ENCODE results near the gene MYL7.
A peak's percentile ranks its signal among the peaks of the same experiment; 100 is the strongest.
"Not testable (repeated sequence)": the region's sequence is repeated elsewhere in the genome, so short reads cannot be mapped to it uniquely, and the experiment has no call there.

MYL7 gene

DNA sequence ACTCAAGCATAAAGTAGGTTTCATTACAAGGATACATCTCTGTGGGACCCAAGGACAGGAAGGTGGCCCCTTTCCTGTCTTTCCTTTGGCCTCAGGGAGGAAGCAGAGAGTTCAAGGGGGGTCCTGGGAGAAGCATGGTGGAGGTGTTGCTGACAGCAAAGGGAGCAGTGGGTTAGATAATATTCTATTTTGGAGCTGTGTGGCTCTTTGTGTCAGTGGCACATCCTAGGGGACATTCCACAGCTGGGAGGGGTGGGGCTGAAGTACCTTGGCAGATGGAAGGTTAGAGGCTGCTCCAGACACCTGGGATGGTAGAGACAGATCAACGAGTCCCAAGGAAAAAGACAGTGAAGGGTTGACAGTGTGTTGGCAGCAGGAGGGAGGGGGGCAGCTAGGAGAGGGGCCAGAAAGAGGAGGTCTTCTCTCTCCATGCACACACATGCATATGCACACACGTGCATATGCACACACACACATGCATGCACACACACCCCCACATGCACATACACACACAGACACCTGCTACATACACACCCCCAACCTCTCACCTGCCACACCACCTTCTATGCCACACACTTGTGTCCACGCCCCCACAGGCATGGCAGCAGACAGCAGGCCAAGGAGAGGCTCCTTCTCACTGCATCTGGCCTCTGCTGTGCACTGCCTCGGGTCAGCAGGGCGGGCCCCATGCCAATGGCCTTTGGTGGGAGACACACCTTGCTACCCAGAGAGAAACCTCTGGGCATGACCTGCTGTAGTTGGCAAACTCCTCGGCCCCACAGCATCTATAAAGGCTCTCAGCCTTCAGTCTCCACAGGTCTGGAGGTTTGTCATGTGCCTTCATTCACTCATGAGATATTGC lies 12.2 kb downstream of the MYL7 start:
- no peak for DNase-seq

DNA sequence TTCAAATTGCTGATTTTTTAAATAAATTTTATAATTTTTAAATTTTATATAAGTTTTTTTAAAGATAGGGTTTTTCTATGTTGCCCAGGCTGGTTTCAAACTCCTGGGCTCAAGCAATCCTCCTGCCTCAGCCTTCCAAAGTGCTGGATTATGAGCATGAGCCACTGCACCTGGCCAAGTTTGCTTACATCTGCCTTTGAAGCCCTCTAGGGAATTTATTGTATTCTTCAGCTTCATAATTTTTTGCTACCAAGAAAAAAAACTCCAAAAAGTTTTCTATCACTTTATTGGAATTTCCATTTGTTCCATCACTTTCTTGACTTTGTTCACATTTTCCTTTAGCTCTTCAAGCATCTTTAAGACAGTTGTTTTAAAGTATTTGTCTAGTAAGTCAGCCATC lies 14.0 kb downstream of the MYL7 start:
- DNase-seq = no peak

DNA sequence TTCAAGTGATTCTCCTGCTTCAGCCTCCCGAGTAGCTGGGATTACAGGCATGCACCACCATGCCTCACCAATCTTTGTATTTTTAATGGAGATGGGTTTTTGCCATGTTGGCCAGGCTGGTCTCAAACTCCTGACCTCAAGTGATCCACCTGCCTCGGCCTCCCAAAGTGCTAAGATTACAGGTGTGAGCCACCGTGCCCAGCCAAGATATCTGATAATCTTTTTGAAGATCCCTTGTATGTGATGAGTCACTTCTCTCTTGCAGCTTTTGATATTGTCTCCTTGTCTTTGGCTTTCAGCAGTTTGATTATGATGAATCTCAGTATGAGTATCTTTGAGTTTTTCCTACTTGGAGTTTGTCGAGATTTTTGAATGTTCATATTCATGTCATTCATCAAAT lies 14.6 kb downstream of the MYL7 start:
- not testable (repeated sequence) for DNase-seq

DNA sequence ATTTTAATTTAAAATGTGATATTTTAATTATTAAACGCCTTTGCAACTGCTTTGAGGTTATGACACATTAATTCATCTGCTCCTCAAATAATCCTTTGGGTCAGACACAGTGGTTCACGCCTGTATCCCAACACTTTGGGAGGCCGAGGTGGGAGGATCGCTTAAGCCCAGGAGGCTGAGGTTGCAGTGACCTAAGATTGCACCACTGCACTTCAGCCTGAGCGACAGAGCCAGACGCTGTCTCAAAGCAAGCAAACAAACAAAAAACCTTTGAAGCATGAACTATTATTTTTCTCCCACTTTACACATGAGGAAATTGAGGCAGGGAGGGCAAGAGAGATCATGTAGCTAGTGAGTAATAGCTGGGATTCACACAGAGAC lies 16.3 kb downstream of the MYL7 start:
- DNase-seq = no peak

DNA sequence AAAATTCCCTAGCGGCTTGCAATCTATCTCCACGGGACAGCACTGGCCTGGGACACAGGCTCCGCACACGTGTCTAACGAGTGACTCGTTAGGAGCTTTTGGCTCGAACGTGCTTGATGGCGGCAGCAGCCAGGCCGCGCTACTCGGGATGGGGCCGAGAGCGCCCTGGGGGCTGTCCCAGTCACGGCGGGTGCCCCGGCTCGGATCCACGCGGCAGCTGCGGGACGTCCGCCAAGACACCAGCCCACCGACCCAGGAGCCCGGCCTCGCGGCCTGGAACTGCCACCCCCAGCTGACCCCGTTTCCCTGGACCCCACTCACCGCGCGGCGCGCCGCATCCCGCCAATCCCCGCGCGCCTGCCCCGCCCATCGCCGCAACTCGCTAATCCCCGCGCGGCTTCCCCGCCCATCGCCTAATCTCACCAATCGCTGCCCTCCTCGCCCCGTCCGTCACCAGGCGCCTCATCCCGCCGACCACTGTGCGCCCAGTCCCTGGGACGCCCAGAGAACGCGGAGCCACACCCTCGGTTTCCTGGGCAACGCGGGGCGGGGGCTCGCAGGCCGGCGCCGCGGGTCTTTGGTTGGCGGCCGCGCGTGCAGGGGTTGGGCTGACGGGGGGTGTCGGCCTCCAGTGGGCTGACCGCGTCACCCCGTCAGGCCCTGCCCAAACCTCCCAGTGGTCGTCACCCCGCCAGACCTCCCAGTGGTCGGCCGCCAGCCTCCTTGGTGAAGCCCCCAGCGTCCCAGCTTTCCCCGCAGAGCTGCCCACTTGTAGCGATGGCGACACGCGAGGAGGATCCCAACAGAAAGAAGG lies 17.7 kb downstream of the MYL7 start, which contains the start of gene POLD2:
POLD2 (minus strand) TSS at position 359 of the 814 bp plus-strand sequence. CDS start 1,495 bp downstream, outside the sequence.
- DNase-seq = peak; percentile 97

DNA sequence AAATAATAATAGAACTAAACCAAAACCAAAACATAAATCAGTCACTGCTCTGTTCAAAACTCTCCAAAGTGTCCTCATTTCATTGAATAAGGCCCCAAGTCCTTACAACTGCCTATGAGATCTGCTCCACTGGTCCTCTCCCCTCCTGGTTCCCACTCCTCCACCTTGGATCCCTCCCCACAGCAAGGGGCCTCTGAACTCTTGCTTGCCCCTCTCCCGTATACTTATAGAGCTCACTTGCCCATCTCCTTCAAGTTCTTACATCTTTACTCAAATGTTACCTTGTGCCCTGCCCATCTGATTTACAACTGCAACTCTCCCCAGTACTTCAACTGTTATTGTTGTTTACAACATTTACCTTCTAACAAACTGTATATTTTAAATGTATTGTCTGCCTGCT lies 18.6 kb downstream of the MYL7 start:
- DNase-seq = no peak

DNA sequence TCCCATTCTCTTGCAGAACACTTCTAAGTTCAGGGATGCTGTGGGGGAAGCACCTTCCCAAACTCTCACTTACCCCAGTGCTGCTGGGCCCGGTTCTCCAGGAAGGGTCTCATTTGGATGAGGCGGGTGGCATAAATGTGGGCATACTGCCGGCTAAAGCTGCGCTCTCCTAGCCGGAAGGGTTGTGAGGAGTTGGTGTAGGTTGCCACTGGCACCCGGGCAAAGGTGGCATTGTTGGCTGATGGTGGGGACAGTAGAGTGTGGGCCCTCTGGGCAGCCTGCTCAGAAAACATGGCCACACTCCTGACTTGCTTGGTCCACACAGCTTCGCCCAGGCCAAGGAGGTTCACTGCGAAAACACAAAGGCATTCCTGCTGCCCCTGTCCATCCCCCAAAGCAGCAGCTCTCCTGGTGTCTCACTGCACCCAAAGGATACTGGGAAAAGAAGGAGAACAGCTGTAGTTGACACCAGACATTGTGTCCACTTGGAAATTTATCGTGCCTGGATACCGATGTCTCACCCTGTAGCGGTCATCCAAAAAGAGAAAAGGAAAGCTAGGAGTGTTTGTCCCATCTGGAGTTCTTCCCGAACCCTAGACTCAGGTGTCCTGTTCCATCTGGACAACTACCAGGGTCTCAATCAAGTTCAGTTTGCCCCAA lies 19.2 kb downstream of the MYL7 start:
- no peak for DNase-seq

DNA sequence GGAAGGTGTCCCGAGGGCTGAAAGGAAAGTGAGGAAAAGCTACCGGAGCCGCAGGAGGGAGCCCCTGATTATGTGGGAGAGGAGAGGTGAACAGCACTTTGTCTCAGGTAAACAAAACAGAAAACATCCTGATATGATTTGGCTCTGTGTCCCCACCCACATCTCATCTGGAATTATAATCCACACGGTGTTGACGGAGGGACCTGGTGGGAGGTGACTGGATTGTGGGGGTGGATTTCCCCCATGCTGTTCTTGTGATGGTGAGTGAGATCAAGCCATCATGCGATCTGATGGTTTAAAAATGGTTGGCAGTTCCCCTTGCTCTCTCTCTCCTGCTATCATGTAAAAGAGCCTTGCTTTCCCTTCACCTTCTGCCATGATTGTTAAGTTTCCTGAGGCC lies 20.7 kb downstream of the MYL7 start:
- no peak for DNase-seq

DNA sequence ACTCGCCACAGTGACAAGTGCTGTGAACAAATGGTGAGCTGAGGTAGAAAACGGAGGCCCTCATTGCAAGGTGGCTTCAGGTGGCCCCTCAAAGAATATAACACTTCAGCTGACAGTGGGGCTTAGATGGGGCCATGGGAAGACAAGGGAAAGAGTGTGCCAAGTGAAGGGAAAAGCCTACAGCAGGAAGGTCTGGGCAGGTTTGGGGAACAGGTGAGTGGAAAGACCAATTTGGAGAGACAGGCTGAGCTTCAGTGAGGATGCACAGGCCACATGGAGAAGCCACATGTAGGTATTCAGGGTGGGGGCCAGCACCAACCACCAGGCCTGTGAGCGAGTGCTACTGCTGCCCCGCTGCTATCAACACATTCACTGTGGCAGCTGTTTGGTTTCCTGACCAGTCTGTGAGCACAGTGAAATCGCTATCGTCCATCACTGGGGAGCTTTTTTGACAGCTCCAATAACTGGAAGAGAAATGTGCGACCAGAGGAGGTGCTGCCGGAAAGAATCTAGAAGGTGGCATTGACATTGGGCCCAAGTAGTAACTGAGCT lies 21.2 kb downstream of the MYL7 start:
- DNase-seq = no peak

DNA sequence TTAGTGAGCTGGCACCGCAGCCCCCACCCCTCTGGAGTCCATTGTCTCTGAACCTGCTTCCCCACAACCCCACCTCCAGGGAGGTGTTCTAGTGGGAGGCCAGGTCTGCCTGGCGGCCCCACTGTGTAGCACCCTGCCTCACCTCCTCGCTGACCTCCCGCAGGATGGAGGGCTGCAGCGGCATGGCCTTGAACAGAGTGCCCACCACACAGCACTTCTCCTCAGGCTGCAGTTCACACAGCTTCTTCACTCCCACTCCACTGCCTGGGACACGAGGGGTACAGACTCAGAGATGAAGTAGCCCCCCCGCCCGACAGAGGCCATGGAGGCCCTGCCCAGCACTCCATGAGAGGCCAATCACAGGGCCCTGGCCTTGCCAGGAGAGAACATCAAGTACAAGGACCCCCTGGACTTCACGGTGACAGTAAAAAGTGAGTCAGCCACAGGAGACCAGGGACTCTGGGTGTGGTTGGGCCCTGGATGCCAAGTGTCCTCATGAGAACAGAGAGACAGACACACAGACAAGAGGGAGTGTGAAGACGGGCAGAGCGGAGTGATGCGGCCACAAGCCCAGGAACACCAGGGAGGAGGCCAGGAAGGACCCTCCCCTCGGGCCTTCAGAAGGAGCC lies 23.2 kb downstream of the MYL7 start:
- no peak for DNase-seq

DNA sequence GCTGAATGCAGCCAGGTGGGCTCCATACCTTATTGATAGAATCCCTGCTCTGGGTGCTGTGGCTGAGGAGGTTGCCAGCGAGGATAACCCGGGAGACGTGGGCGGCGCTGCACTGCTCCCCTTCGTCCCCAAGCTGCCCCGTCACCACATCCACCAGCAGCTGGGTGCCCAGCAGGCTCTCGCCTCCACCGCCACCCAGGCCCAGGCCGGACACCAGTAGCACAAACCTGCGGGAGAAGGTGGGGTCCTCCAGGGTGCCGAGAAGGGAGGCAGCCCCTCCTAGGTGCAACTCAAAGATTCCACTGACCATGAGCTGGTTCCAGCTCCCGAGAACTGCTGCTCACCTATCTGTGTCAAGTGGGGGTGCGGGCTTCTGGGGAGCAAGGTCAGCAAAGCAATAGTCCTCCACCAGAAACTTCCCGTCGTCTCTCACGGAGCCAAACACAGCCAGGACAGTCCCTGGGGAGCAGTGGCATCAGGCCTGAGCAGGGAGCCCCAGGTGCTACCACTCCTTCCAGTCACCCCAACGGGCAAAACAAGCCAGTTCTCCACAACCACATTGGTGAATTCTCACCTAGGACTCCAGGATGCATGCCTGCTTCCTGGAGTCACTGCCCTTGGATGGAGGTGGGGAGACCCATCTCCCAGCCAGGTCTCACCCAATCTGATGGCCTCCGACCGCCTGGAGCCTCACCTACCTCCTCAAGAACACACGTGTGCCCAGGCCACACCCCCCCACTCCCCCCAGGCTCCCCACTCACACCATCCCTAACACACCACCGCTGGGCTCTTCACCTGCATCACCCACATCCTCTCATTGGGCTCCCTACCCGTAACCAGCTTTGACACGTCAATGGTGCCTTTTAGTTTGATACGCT lies 24.1 kb downstream of the MYL7 start:
- no peak for DNase-seq

DNA sequence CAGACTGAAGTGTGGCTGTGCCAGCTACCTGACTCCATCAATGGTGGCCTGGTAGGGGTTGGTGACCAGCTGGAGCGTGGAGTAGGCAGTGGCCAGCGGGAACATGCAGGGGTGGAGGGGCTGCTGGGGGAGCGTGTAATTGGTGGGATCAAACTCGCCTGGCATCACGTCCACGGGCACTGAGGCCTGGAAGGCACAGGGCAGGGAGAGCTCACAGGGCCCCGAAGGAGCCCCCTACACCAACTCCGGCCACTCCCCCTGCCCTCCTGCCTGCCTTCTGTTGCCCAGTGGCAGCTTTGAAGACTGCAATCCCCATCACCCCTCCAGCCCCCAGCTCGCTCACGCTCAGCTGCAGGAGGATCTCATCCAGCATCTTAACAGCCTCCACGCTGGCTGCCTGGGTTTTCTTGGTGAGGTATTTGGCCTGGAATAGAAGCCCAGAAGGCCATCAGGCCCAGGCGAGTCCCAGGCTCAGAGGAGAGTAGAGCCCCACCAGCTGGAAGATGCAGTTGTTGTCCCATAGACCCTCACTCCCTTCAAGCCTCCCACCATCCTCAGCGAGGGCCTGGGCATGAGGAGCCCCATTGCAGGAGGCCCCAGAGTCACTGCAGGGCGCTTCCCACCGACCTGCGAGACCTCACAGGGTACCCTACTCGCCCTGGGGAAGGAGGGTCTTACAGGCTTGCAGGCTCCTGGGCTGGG lies 24.9 kb downstream of the MYL7 start:
- DNase-seq = no peak

DNA sequence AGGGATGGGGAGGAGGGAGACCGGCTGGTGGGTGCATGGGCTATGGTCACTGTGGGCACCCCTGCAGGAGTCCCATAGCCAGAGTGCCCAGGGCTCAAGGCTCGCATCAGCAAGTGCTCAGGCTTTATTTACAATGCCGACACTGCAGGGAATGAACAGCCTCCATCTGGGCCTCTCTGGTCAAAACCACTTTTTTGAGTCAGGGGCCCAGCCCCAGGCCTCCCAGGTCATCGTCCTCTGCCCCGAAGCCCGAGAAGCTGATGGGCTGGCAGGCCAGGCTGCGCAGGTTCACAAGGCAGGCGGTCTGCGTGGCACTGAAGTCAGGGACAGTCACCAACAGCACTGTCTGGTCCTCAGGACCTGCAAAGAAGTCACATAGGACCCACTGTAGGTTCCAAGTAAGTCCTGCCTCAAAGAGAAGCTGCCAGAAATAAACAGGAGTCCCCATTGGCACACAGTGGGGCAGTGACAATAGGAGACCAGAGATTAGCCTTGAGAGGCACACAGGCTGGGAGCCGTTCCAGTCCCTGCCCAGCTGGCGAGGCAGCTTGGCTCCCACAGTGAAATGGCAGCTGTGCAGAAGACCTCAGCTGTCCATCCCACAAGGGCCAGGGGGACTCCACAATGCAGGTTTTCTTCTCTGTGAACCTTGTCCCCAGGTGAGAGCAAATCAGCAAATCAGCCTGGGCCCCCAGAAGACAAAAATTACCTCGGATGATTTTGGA lies 26.4 kb downstream of the MYL7 start:
- no peak for DNase-seq

DNA sequence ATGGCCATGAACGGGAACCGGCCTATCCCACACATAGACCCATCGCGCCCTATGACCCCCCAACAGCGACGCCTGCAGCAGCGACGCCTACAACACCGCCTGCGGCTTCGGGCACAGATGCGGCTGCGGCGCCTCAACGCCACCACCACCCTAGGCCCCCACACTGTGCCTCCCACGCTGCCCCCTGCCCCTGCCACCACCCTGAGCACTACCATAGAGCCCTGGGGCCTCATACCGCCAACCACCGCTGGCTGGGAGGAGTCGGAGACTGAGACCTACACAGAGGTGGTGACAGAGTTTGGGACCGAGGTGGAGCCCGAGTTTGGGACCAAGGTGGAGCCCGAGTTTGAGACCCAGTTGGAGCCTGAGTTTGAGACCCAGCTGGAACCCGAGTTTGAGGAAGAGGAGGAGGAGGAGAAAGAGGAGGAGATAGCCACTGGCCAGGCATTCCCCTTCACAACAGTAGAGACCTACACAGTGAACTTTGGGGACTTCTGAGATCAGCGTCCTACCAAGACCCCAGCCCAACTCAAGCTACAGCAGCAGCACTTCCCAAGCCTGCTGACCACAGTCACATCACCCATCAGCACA lies 27.3 kb downstream of the MYL7 start:
- DNase-seq = no peak

DNA sequence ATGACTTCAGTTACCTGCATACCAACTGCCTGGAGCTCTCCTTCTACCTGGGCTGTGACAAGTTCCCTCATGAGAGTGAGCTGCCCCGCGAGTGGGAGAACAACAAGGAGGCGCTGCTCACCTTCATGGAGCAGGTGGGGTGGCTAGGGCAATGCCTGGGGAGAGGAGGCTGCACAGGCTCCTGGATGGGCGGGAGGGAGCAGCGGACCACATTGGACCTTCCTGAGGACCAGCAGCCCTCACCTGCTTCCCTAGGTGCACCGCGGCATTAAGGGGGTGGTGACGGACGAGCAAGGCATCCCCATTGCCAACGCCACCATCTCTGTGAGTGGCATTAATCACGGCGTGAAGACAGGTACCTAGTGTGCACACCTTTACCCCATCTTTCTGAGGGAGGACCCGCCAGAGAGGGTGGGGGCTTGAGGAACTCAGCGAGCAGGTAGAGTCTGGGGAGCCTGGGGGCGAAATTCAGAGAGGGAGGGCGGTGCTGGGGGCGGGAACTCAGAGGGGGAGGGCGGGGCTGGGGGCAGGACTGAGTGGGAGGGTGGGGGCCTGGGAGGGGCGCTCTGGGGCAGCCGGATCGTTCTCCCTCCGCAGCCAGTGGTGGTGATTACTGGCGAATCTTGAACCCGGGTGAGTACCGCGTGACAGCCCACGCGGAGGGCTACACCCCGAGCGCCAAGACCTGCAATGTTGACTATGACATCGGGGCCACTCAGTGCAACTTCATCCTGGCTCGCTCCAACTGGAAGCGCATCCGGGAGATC lies 28.0 kb downstream of the MYL7 start:
- DNase-seq = no peak

DNA sequence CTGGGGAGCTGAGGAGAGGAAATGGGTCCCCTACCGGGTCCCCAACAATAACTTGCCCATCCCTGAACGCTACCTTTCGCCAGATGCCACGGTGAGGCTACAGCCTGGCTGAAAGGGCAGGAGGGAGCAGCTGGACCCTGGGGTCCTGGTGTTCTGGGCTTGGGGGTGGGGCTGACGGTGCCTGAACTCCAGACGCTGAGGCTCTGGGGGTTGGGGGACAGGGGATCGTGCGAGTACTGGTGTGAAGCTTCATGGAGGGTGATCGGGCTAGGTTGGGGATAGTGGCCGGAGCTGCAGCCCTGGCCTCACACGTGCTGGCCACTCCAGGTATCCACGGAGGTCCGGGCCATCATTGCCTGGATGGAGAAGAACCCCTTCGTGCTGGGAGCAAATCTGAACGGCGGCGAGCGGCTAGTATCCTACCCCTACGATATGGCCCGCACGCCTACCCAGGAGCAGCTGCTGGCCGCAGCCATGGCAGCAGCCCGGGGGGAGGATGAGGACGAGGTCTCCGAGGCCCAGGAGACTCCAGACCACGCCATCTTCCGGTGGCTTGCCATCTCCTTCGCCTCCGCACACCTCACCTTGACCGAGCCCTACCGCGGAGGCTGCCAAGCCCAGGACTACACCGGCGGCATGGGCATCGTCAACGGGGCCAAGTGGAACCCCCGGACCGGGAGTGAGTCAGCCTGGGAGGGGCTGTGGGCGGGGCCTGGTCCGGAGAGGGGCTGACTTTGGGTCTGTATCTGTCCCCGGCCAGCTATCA lies 28.7 kb downstream of the MYL7 start:
- DNase-seq = no peak

DNA sequence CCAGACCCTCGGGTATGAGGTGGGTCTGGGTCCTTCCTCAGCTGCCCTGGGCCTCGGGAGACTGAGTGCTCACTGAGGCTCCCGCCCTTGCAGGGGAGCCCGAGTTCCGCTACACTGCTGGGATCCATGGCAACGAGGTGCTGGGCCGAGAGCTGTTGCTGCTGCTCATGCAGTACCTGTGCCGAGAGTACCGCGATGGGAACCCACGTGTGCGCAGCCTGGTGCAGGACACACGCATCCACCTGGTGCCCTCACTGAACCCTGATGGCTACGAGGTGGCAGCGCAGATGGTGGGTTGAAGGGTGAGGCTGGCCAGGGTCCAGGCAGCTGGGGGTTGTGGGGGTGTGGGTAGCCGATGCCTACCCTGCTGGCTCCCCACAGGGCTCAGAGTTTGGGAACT lies 29.4 kb downstream of the MYL7 start:
- no peak for DNase-seq

Data from CD4-positive, alpha-beta T cell treated with Interleukin-10 for 1 hour (primary cell).